NCI-H524 treated with DMSO at 0.1 percent for 48 hours (cell line): ENCODE measurements around the gene CAMK2A.
"Not testable (repeated sequence)": the region's sequence is repeated elsewhere in the genome, so short reads cannot be mapped to it uniquely, and the experiment has no call there.

Experiments
- DNase-seq: peaks from one replicate; lab custom pipeline; 2025; lab: John Stamatoyannopoulos, UW

The CAMK2A gene

GRCh38 chr5:150254774-150255173 is 34.8 kb downstream of the CAMK2A start:
- no peak for DNase-seq

DNA sequence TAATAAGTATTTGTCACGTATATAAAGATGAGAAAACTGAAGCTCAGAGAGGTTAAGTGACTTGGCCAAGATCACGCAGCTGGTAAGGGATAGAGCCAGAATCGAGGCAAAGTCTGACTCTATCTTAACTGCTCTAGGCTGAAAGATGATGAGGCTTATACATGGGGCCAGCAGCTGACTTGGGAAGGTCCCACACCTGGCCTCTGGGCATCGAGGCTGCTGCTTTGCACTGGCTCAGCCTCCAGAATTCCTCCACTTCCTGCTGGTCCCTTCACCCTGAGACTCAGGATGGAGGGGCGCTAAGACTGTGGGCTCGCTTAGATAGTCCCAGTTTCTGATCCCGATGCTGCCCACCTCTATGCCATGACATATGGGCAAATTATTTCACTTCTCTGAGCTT is 35.2 kb downstream of the CAMK2A start:
- no peak for DNase-seq

- no peak for DNase-seq
These were observed 36.0 kb downstream of the CAMK2A start for GRCh38 chr5:150253416-150254208.

- no peak for DNase-seq
These were observed 37.1 kb downstream of the CAMK2A start for GRCh38 chr5:150252489-150252888.

DNA sequence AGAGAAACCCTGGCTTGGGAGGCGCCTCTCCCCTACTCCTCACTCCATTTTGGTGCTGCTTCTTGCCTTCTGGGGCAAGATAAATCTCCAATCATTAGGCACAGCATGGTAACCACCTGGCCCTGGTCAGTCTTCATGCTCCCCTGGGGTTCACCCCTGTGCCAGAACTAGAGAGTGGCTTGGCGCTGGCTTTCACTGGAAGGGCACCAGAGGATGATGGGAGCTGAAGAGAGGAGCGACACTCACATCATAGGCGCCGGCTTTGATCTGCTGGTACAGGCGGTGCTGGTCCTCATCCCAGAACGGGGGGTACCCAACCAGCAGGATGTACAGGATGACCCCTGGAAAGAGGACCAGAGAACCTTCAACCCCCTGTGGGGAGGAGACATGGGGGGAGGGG is 38.1 kb downstream of the CAMK2A start:
- DNase-seq = no peak

DNA sequence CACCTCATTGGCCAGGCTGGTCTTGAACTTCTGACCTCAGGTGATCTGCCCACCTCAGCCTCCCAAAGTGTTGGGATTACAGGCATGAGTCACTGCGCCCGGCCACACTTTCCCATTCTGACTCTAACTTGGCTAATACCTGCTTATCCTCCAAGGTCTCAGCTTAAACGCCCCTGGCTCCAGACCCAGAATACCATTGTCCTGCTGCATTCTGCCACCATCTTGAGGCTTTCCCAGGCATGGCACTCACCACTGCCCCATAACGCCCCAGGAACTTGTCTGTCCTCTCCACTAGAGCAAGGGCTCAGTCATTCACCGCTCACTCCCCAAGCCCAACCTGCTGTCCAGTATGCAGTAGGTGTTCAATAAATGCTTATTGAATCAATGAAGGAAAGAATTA is 39.8 kb downstream of the CAMK2A start:
- no peak for DNase-seq

- DNase-seq = no peak
These were observed 40.6 kb downstream of the CAMK2A start for GRCh38 chr5:150248946-150249345.

DNA sequence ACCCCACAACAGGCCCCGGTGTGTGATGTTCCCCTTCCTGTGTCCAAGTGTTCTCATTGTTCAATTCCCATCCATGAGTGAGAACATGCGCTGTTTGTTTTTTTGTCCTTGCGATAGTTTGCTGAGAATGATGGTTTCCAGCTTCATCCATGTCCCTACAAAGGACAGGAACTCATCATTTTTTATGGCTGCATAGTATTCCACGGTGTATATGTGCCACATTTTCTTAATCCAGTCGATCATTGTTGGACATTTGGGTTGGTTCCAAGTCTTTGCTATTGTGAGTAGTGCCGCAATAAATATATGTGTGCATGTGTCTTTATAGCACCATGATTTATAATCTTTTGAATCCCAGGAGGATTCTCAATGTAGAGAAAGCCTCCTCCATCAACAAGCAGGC is 41.1 kb downstream of the CAMK2A start:
- not testable (repeated sequence) for DNase-seq

DNA sequence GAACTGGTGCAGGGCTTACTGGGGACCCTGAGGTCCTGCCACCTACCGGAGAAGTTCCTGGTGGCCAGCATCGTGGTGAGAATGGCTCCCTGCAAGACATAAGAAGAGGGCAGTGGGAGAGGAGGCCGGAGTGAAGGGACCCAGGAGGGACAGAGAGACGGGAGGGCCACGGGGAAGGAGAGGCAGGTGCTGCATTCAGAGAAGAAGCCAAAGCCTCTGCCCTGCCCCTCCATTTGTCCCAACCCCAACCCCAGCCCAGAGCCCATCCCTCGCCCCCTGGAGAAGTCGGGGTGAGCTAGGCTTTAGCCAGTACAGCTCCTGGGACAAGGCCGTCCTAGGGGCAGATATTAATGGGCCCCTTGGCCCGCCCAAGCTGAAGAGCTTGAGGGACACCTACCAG is 41.8 kb downstream of the CAMK2A start:
- DNase-seq = no peak

- no peak for DNase-seq
These were observed 42.7 kb downstream of the CAMK2A start for GRCh38 chr5:150246835-150247234.

DNA sequence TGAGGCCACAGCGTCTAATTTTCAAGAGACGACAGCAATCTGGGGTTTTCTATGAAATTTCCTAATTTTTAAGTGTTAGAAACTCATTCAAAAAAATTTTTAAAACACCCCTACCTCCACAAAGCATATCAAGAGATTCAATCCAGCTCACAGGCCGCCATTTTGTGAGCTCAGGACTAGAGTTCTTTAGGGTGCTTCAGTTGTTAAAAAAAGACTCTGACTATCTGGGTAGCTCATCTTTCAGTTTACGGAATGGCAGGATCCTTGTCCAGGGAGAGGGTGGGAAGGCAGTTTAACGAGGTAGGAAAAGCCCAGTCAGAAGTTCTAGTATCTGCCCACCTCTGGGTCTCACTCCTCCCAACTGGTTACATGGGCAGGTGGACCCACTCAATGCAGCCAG is 43.1 kb downstream of the CAMK2A start:
- no peak for DNase-seq

DNA sequence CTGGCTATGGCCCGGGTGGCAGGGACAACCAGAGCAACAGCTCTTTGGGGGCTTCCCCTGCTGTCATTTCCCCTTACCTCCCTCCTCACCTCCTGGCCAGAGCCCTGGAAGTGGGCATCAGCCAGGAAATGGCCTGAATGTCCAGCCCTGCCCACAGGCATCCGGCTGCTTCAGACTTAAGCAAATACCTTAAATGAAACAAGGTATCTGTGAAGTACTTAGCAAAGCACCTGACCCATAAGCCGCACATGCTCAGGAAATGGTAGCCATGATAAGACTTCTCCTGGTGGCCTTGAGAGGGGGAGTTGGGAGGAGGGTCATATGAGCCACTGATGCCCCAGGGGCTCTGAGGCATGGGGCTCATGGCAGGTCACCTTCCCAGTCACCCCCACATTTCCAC is 43.8 kb downstream of the CAMK2A start:
- DNase-seq = no peak

DNA sequence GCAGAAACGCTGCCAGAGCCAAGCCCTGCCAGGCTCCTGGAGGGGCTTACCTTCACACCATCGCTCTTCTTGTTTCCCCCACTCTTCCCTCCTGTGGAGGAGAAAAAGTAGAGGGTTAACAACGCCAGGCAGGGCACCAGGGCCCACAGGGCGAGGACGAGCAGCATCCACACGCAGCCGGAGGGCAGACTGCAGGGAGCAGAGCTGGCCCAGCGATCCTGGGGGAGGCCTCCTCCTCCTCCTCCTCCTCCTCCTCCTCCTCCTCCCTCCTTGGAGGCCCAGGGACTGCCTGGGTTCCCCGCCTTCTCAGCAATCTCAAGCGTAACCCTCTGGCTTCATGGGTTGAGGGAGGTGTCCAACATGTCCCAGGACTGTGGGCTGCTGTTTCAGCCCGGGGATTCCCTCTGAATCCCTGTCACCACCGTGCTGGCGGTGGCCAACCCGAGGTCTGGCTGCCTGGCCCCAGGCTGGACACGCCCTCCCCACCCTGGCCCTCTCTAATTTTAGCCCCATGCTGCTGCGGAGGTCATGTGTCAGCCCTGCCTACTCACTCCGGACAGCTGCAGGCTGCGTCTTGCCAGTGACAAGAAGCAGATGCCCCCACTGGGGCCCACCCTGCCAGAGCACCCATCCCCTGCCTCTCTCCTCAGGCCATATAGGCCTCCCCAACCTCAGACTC is 44.3 kb downstream of the CAMK2A start:
- DNase-seq = no peak

DNA sequence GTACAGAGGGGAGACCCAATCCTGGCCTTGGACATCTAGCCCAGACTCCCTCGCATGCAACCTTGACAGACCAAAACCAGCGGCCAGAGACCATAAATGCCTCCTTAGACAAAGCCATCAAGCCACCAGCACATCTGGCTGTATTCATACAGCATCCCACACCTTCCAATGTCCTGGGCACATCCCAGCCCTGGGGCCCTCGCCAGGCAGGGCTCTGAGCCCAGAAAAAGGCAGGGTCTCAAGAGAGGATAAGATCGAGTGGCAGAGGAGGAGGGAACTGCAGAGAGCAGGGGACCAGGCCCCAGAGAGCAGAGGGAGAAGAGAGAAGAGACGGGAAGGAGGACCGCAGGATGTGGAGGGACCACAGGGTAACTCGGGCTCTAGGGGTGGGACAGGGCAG is 45.4 kb downstream of the CAMK2A start:
- DNase-seq = no peak

DNA sequence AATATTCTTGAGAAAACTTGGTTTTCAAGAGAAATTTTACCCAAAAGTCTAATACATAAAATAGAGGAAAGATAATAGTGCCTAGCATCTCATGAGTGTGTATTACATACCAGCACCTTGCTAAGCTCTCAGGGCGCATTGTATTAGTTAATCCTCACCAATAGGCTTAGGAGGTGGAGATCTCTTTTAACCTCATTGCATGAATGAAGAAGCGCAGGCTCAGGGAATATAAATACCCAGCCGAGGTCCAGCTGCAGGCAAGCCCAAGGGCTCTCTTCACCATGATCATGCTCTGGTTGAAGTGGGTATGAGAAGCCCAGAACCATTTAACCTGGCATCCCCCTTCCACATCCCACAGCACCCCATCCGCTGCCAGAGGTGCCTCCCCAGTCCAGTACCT is 46.0 kb downstream of the CAMK2A start:
- no peak for DNase-seq

DNA sequence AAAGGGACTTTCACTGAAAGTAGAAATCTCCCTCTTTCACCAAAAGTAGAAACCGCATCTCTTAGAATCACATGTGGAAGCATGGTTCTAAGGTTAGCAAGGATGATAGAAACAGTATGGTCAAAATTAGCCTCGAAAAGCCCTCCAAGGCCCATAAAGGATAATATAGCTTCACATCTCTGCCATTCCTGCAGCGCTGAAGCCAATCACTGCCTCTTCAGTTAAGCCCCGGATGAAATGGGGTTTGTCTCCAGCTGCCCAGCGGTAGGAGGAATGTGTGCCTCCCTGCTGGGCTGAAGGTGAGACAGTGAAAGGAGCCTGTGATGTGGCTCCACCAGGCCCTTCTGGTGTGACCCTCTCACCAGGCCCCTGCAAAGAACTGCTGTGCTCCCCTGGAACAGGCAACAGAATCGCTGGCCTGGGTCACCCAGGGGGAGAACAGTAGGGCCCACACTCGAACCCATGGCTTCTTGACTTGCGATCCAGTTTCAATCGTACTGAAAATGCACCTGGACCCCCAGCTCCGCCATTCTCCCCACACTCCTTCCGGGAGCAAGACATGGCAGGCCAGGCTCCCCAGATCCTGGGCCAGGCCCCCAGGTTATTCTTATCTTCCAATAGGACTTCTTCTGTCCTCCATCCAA is 47.2 kb downstream of the CAMK2A start:
- DNase-seq = no peak

DNA sequence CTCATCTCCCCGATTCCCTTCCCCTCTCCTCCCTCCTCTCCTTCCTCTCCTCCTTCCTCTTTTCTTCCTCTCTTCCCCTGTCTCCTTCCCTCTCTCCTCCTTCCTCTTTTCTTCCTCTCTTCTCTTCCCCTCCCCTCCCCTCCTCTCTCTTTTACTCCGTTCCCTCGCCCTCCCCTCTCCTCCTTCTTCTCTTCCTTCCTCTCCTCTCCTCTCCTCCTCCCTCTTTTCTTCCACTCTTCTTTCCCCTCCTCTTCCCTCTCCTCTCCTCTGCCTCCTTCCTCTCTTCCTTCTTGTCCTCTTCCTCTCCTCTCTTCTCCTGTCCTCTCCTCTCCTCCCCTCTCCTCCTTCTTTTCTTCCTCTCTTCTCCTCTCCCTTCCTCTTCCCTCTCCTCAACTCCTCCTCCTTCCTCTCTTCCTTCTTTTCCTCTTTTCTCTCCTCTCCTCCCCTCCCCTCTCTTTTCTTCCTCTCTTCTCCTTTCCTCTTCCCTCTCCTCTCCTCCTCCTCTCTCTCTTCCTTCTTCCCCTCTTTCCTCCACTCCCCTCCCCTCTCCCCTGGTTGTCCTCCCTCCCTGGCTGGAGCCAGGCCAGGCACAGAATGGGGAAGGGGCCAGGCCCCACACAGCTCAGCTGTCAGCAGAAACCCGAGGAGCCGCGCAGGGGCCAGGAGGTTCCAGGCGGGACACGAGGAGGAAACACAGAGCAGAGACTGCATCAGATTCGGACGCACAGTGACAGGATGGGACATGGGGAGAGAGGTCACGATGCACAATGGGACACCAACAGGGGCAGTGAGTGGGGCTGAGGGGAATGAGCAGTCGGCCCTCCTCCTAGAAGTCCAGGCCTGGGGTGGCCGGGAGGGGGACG is 48.0 kb downstream of the CAMK2A start:
- no peak for DNase-seq

- no peak for DNase-seq
These were observed 49.8 kb downstream of the CAMK2A start for GRCh38 chr5:150239794-150240122.

DNA sequence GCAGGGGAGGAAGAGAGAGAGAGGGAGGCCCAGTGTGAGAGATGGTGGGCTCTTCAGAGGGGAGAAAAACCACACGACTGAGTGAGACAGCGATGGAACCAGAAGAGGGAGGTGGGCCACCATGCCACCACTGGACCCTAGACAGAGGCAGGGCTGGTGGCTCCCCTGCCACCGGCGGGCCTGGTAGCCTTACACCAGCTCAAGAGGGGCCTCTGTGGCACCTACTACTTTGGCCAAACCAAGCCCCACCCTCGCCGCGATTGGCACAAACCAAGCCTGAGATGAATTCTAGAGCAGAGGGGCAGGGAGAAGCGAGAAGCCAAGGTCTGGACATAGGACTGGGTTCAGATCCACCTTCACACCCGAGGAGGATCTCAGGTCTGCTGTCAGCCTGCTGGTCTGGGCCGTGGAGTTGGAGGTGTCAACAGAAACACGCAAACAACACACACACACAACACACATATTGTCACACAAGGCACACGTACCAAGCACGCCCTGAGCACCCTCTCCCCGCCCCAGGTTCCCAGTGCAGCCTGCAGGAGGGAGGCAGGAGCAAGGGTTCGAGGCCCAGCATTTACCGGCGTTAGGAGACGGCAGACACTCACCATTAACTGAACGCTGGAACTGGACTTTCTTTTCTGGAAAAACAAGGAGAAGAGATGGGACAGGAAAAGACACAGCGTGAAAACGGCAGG is 50.3 kb downstream of the CAMK2A start:
- no peak for DNase-seq

GRCh38 chr5:150238646-150239045 is 50.9 kb downstream of the CAMK2A start:
- DNase-seq = no peak

DNA sequence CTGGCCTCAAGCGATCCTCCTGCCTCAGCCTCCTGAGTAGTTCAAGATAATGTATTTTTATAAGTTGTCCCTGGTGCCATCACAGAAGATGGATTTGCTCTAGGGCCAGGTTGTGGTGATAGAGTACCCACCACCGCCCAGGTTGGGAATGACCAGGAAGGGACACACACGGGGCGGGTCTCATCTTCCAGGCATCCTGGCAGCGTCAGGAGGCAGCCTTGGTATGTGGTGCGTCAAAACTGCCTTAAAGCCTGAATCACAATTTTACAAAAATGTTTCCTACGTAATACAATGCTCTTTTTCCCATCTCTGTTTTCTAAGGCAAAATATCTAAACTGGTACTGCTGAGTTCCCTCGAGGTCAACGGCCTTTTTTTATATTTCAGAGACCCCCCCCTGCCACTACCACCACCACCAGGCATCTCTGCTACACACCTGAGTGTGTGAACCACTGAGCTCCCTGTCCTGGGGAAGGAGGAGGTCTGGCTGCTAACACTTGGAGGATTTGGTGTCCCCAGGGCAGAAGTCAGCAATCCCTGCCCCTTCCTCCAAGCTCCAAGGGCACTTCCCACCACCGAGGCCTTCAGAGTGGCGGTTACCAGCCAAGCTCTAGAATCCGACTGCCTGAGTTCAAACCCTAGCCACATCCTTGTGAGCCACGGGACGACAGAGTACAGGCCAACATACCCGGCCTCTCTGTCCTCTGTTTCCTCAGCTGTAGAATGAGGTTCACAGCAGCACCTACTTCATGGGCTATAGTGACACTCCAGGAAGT is 52.4 kb downstream of the CAMK2A start:
- DNase-seq = no peak
